SK-N-SH (cell line): Measurements from ENCODE around the gene STARD8. TPM values are rescaled to one million over a fixed set of nuclear protein-coding genes. Genes with fewer than 3 reads are reported as not detected.
A peak's percentile ranks its signal among the peaks of the same experiment; 100 is the strongest.
"Not testable (repeated sequence)": the region's sequence is repeated elsewhere in the genome, so short reads cannot be mapped to it uniquely, and the experiment has no call there.

Source experiments
- CTCF ChIA-PET: fragments of 300-600, 350-600 bp; formaldehyde crosslinking; extraction: SDS; loops from one replicate; lab custom pipeline; 2021; lab: Yijun Ruan, JAX
- POLR2A ChIA-PET: fragments of 350-600 bp; sonication (Branson Sonifier 250); formaldehyde crosslinking; extraction: SDS; loops from one replicate; lab custom pipeline; 2020; ENCODE audit warnings: antibody characterized with exemption, inconsistent platforms; lab: Yijun Ruan, JAX
- DNase-seq: peaks from one replicate; pipeline ENCODE4 v3.0.0; 2012
- H2AFZ ChIP-seq: fragments of 200-600 bp; sonication (generic); 2 replicates; pipeline ENCODE4 v1.8.1; 2016; ENCODE audit warnings: antibody characterized with exemption, mild to moderate bottlenecking, low read depth
- H3F3A ChIP-seq: fragments of 200-600 bp; sonication (generic); replicated peaks from 2 replicates; pipeline ENCODE3; 2016; ENCODE audit warnings: antibody characterized with exemption, mild to moderate bottlenecking; ENCODE audit not compliant: insufficient read depth
- H3K27ac ChIP-seq, 2 experiments: fragments of 200-500 bp in 1 of 2; fragments of 200-600 bp in 1 of 2; sonication (Bioruptor generic) in 1 of 2; sonication (generic), shearing (Covaris generic) in 1 of 2; 2 replicates each; pipeline versions ENCODE4 v1.5.1 to v1.6.1; 2014 to 2016; ENCODE audit warnings: low read depth in 2 of 2, inconsistent platforms in 1 of 2, low read length in 1 of 2, mild to moderate bottlenecking in 1 of 2, mixed read lengths in 1 of 2
- H3K27me3 ChIP-seq: fragments of 200-600 bp; sonication (generic), shearing (Covaris generic); 2 replicates; pipeline ENCODE4 v1.6.1; 2016; ENCODE audit warnings: mixed run types; ENCODE audit not compliant: insufficient read depth
- H3K36me3 ChIP-seq, 2 experiments: fragments of 200-500 bp in 1 of 2; fragments of 200-600 bp in 1 of 2; sonication (Bioruptor generic) in 1 of 2; sonication (generic) in 1 of 2; replicated peaks in 1 of 2; 2 replicates each; pipeline versions ENCODE3 to v1.5.1; 2014 to 2016; ENCODE audit warnings: low read length in 1 of 2, mild to moderate bottlenecking in 1 of 2; ENCODE audit not compliant: insufficient read depth in 2 of 2, control insufficient read depth in 1 of 2
- H3K4me1 ChIP-seq, 2 experiments: fragments of 200-500 bp in 1 of 2; fragments of 200-600 bp in 1 of 2; sonication (Bioruptor generic) in 1 of 2; sonication (generic), shearing (Covaris generic) in 1 of 2; 2 replicates each; pipeline versions ENCODE4 v1.5.1 to v1.6.1; 2014 to 2016; ENCODE audit warnings: low read depth in 1 of 2, low read length in 1 of 2, mixed run types in 1 of 2; ENCODE audit not compliant: insufficient read depth in 2 of 2, control insufficient read depth in 1 of 2
- H3K4me2 ChIP-seq: fragments of 200-600 bp; sonication (generic), shearing (Covaris generic); 2 replicates; pipeline ENCODE4 v1.6.1; 2017; ENCODE audit warnings: mixed run types
- H3K4me3 ChIP-seq, 2 experiments: fragments of 200-500 bp in 1 of 2; fragments of 200-600 bp in 1 of 2; sonication (Bioruptor generic) in 1 of 2; sonication (generic), shearing (Covaris generic) in 1 of 2; 2 replicates each; pipeline versions ENCODE4 v1.5.1 to v1.8.1; 2014 to 2016; ENCODE audit warnings: low read depth in 2 of 2, inconsistent platforms in 1 of 2, low read length in 1 of 2, mild to moderate bottlenecking in 1 of 2, mixed read lengths in 1 of 2, moderate library complexity in 1 of 2
- H3K79me2 ChIP-seq: fragments of 200-600 bp; sonication (generic); 2 replicates; pipeline ENCODE4 v1.8.1; 2017; ENCODE audit warnings: mild to moderate bottlenecking; ENCODE audit not compliant: insufficient read depth
- H3K9ac ChIP-seq: fragments of 200-600 bp; sonication (generic); 2 replicates; pipeline ENCODE4 v1.6.1; 2017; ENCODE audit warnings: mixed run types
- H3K9me2 ChIP-seq: fragments of 200-600 bp; sonication (generic); 2 replicates; pipeline ENCODE4 v1.6.1; 2017; ENCODE audit warnings: mixed run types
- H3K9me3 ChIP-seq: fragments of 200-600 bp; sonication (generic); 2 replicates; pipeline ENCODE4 v1.6.1; 2017; ENCODE audit warnings: mixed run types, mild to moderate bottlenecking, moderate library complexity
- H4K20me1 ChIP-seq: fragments of 200-600 bp; sonication (generic); 2 replicates; pipeline ENCODE4 v1.6.1; 2017; ENCODE audit warnings: mild to moderate bottlenecking, mixed run types; ENCODE audit not compliant: insufficient read depth
- RAD21 ChIP-seq: IDR thresholded peaks from 2 replicates; pipeline ENCODE4 v1.6.1; 2012; ENCODE audit warnings: mild to moderate bottlenecking, low read length
- SMC3 ChIP-seq: IDR thresholded peaks from 2 replicates; pipeline ENCODE4 v1.6.1; 2012; ENCODE audit warnings: low read depth, low read length, improper control_type of control experiment
- whole genome bisulfite sequencing: methylation state at CpG from one replicate; pipeline ENCODE4 v1.1.6; 2017; ENCODE audit warnings: low lambda C conversion rate; 5-methylcytosine and 5-hydroxymethylcytosine counted together
- polyA plus RNA-seq, 3 experiments: library from polyadenylated mRNA; depleted of rRNA; stranded (reverse); fragments of >200 nt; gene quantifications; 2 replicates each; pipeline ENCODE4 v1.2.3, GENCODE V29; 2012
- TF ChIP-seq, protein P1 (sequence below): IDR thresholded peaks from 2 replicates; pipeline ENCODE4 v1.4.0; 2012; ENCODE audit warnings: low read depth, borderline replicate concordance
- TF ChIP-seq, protein P2 (sequence below): fragments of 200-600 bp; sonication (generic); IDR thresholded peaks from 2 replicates; pipeline ENCODE4 v1.6.1; 2017; ENCODE audit warnings: antibody characterized with exemption, mild to moderate bottlenecking, moderate library complexity

The STARD8 gene
- polyA plus RNA-seq, 1 of the 3 experiments (the other 2 are of a cell fraction): 2.6 TPM

DNA sequence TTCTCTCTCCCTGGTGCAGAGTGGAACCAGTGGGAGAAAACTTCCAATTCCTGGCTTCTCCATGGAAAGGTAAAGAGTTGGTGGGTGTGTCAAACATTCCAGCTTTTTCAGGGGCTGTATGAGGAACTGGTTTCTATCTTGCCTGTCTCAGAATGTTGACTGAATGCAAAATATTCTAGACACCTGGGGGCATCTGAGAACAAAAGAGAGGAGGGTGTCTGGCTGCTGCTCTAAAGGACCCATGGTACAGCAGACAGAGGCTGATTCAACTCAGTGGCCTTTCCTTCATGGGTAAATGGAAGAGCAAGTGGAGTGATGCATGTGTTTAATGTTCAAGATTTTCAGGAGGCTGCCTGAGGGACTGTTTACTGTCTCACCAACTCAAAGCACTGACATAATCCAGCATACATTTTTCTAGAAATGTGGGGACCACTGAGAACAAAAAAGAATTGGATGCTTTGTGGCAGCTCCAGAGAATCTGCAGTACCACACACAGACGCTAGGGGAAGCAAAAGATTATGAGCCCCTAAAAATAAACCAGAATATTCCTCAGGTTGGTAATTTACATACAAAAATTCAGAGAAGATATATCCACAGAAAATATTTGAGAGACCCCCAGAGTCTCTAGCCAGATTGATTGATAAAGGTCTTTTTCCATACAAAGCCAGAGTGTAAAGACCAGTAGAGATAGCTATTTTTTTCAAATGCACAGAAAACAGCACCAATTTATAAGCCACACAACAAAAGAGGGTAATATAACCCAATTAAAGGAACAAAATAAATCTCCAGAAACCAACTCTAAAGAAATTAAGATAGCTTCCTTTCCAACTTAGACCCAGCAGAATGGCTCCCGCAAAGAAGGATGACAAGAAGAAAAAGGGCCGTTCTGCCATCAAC lies 48.0 kb upstream of the STARD8 start:
- peak; percentile 15 for DNase-seq
- no peak overlapping the region for H3K4me2 ChIP-seq
- no peak overlapping the region for H2AFZ ChIP-seq
- H3K36me3 ChIP-seq: no peaks in the 10 kb centered on the region
- peaks cover 5% of the 10 kb centered on the region; the same call in 1 of the 2 replicates for H3K9me3 ChIP-seq
- H3K79me2 ChIP-seq: no peaks in the 10 kb centered on the region
- H3K27me3 ChIP-seq: no peaks in the 10 kb centered on the region
- peak; percentile 44 for TF ChIP-seq SMC3
- TF ChIP-seq, protein P1, sequence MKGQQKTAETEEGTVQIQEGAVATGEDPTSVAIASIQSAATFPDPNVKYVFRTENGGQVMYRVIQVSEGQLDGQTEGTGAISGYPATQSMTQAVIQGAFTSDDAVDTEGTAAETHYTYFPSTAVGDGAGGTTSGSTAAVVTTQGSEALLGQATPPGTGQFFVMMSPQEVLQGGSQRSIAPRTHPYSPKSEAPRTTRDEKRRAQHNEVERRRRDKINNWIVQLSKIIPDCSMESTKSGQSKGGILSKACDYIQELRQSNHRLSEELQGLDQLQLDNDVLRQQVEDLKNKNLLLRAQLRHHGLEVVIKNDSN: no peak
- TF ChIP-seq, protein P2, sequence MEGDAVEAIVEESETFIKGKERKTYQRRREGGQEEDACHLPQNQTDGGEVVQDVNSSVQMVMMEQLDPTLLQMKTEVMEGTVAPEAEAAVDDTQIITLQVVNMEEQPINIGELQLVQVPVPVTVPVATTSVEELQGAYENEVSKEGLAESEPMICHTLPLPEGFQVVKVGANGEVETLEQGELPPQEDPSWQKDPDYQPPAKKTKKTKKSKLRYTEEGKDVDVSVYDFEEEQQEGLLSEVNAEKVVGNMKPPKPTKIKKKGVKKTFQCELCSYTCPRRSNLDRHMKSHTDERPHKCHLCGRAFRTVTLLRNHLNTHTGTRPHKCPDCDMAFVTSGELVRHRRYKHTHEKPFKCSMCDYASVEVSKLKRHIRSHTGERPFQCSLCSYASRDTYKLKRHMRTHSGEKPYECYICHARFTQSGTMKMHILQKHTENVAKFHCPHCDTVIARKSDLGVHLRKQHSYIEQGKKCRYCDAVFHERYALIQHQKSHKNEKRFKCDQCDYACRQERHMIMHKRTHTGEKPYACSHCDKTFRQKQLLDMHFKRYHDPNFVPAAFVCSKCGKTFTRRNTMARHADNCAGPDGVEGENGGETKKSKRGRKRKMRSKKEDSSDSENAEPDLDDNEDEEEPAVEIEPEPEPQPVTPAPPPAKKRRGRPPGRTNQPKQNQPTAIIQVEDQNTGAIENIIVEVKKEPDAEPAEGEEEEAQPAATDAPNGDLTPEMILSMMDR: peak; percentile 76
- TF ChIP-seq RAD21: peak; percentile 59
- CTCF ChIA-PET: interaction anchor here (0.6 to 2.6 kb wide), 24 partner anchors 8 to 1172 kb away, joined by 3 to 28 read pairs (median 4); no protein-coding TSS in a partner anchor
- H3K9ac ChIP-seq: no peak overlapping the region
- H3K4me1 ChIP-seq: no peaks in the 10 kb centered on the region
- H4K20me1 ChIP-seq: no peaks in the 10 kb centered on the region
- H3K27ac ChIP-seq: no peak overlapping the region
- POLR2A ChIA-PET: no interaction called here
- no peak overlapping the region for H3K4me3 ChIP-seq
- H3K9me2 ChIP-seq: no peaks in the 10 kb centered on the region
- no peaks in the 10 kb centered on the region for H3F3A ChIP-seq
- WGBS: 27% methylated on average over 3 of the region's 3 CpGs

DNA sequence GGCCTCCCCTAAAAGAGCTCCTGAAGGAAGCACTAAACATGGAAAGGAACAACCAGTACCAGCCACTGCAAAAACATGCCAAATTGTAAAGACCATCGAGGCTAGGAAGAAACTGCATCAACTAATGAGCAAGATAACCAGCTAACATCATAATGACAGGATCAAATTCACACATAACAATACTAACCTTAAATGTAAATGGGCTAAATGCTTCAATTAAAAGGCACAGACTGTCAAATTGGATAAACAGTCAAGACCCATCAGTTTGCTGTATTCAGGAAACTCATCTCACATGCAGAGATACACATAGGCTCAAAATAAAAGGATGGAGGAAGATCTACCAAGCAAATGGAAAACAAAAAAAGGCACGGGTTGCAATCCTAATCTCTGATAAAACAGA lies 43.2 kb upstream of the STARD8 start:
- H3K9me2 ChIP-seq, H3K4me2 ChIP-seq, H2AFZ ChIP-seq, H4K20me1 ChIP-seq, H3K9ac ChIP-seq, H3K27me3 ChIP-seq, H3K27ac ChIP-seq, POLR2A ChIA-PET, CTCF ChIA-PET, H3K4me1 ChIP-seq, H3K9me3 ChIP-seq, H3K79me2 ChIP-seq, H3F3A ChIP-seq, DNase-seq, H3K36me3 ChIP-seq, H3K4me3 ChIP-seq: not testable (repeated sequence)
- 1% methylated on average over 2 of the region's 2 CpGs for WGBS

DNA sequence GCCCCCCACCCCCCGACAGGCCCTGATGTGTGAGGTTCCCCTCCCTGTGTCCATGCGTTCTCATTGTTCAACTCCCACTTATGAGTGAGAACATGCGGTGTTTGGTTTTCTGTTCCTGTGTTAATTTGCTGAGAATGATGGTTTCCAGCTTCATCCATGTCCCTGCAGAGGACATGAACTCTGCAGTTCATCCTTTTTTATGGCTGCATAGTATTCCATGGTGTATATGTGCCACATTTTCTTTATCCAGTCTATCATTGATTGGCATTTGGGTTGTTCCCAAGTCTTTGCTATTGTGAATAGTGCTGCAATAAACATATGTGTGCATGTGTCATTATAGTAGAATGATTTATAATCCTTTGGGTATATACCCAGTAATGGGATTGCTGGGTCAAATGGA lies 32.7 kb upstream of the STARD8 start:
- H3K4me3 ChIP-seq, H3K4me2 ChIP-seq, H3K4me1 ChIP-seq, POLR2A ChIA-PET, H3K79me2 ChIP-seq, H3K9me3 ChIP-seq, DNase-seq, H3K9ac ChIP-seq, H3K27ac ChIP-seq, H4K20me1 ChIP-seq, H3K27me3 ChIP-seq, H3K9me2 ChIP-seq, H3F3A ChIP-seq, H3K36me3 ChIP-seq, CTCF ChIA-PET, H2AFZ ChIP-seq: not testable (repeated sequence)
- 33% methylated on average over 3 of the region's 3 CpGs for WGBS
